Mucosa of rectum (tissue), 2 donors: ENCODE results near the gene ANTKMT.

Experiments
- H3K27ac ChIP-seq, 2 donors: one replicate each; pipeline ENCODE4 v1.7.0; 2013; ENCODE audit warnings: inconsistent platforms in 2 of 2, low read depth in 2 of 2, low read length in 2 of 2
- H3K27me3 ChIP-seq, 2 donors: one replicate each; pipeline ENCODE4 v1.7.0; 2013; ENCODE audit warnings: low read length in 2 of 2; ENCODE audit not compliant: control insufficient read depth in 2 of 2, insufficient read depth in 2 of 2
- H3K36me3 ChIP-seq, 2 donors: one replicate each; pipeline ENCODE4 v1.7.0; 2013; ENCODE audit warnings: low read length in 2 of 2; ENCODE audit not compliant: control insufficient read depth in 2 of 2, insufficient read depth in 2 of 2
- H3K4me1 ChIP-seq, 2 donors: one replicate each; pipeline ENCODE4 v1.7.0; 2013; ENCODE audit warnings: low read length in 2 of 2, mild to moderate bottlenecking in 1 of 2; ENCODE audit not compliant: control insufficient read depth in 2 of 2, insufficient read depth in 2 of 2
- H3K4me3 ChIP-seq, 2 donors: one replicate each; pipeline ENCODE4 v1.7.0; 2013; ENCODE audit warnings: low read length in 2 of 2
- H3K9ac ChIP-seq, 2 donors: one replicate each; pipeline ENCODE4 v1.7.0; 2013; ENCODE audit warnings: low read length in 2 of 2, low read depth in 1 of 2, mild to moderate bottlenecking in 1 of 2
- H3K9me3 ChIP-seq, 2 donors: one replicate each; pipeline ENCODE4 v1.7.0; 2013; ENCODE audit warnings: low read length in 2 of 2; ENCODE audit not compliant: control insufficient read depth in 2 of 2
- donor health status: healthy.
- donor health status: Normal muscosa, but diverticular disease.

ANTKMT gene, protein sequence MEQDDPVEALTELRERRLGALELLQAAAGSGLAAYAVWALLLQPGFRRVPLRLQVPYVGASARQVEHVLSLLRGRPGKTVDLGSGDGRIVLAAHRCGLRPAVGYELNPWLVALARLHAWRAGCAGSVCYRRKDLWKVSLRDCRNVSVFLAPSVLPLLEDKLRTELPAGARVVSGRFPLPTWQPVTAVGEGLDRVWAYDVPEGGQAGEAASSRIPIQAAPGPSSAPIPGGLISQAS

DNA sequence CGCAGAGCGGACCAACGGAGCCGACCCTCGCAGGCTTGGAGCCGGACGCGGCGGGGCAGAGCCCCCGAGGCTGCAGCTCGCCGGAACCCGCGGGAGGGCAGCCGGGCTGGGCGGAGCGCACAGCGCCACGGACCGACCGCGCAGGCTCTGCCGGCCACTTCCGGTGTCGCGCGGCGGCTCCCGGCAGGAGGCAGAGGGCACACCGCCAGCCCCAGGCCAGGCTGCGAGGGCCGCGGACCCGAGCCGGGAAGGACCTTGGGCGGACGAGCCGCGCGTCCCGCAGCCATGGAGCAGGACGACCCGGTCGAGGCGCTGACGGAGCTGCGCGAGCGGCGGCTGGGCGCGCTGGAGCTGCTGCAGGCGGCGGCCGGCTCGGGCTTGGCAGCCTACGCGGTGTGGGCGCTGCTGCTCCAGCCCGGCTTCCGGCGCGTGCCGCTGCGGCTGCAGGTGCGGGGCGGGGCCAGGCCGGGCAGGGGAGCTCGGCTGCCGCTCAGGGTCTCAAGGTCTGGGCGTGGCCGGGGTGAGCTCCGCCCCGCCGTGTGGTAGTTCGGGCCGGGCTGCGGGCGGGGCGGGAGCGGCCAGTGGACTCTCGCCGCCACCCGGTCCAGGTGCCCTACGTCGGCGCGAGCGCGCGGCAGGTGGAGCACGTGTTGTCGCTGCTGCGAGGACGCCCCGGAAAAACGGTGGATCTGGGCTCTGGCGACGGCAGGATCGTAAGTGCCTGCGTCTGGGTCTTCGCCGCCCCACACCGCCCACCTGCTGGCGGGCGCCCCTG is at the start of gene ANTKMT:
Gene ANTKMT (plus strand): TSS at position 157 of the 775 bp plus-strand sequence. CDS start 129 bp downstream, at position 286.
- Histone ChIP-seq H3K9ac (peak within 1 kb of the TSS; percentile 66 to 80), H3K27me3 (peaks cover 10 to 15% of the 10 kb centered on the region in 2 donors), H3K4me3 (peak within 1 kb of the TSS; percentile 77 to 80), H3K27ac (peak within 1 kb of the TSS; percentile 87 to 90), H3K4me1 (peaks cover 35 to 41% of the 10 kb centered on the region in 2 donors), H3K36me3 (no peaks in the 10 kb centered on the region), H3K9me3 (no peaks in the 10 kb centered on the region)

DNA sequence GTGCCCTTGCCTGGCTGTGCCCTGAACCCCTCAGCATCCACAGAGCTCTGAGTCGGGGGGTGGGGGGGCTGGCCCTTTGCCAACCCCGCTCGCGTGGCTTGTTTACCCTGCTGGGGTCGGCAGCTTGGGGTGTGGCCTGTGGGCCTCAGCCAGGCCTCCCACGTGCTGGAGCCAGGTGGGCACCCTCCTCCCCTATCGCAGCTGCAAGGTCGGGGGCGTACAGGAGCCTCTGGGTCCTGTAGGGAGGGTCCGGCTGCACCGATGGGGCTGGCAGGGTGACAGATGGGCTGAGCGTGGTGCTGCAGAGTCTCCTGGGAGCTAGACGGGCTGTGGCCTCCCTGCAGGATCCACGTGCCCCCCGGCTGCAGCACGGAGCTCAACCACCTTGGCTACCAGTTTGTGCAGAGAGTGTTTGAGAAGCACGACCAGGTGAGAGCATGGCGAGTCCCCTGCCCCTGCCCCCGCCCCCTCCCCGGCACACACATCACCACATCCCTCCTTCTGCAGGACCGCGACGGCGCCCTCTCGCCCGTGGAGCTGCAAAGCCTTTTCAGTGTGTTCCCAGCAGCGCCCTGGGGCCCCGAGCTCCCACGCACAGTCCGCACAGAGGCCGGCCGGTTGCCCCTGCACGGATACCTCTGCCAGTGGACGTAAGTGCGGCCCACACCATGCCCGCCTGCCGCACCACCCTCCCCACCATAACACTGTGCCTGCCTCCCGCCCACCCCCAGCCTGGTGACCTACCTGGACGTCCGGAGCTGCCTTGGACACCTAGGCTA is 49.4 kb upstream of the ANTKMT start:
- Histone ChIP-seq H3K9ac (no peak overlapping the region), H3K4me3 (no peak overlapping the region), H3K27me3 (no peaks in the 10 kb centered on the region), H3K4me1 (peaks cover 28 to 29% of the 10 kb centered on the region in 2 donors), H3K36me3 (peaks cover 30 to 37% of the 10 kb centered on the region in 2 donors), H3K27ac (no peak overlapping the region), H3K9me3 (no peaks in the 10 kb centered on the region)

DNA sequence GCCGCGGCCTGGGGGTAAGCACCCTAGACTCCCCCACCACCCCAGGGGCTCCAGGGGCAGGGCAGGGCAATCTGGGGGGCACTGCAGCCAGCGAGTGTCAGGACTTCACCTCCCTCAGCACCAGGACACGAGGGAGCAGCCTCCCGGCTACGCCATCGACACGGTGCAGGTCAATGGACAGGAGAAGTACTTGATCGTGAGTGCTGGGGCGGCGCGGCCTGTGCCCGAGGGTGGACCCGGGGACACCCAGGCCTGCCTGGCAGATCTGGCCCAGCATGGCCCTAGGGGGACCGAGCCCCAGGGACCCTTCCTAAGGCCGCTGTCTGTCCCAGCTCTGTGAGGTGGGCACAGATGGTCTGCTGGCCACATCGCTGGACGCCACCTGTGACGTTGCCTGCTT is 48.6 kb upstream of the ANTKMT start:
- peaks cover 34 to 35% of the 10 kb centered on the region in 2 donors for H3K4me1 ChIP-seq
- H3K27me3 ChIP-seq, result no peaks in the 10 kb centered on the region
- H3K36me3 ChIP-seq, result peaks cover 30 to 37% of the 10 kb centered on the region in 2 donors
- H3K4me3 ChIP-seq, result no peak overlapping the region
- no peak overlapping the region for H3K9ac ChIP-seq
- H3K9me3 ChIP-seq, result no peaks in the 10 kb centered on the region
- no peak overlapping the region for H3K27ac ChIP-seq

DNA sequence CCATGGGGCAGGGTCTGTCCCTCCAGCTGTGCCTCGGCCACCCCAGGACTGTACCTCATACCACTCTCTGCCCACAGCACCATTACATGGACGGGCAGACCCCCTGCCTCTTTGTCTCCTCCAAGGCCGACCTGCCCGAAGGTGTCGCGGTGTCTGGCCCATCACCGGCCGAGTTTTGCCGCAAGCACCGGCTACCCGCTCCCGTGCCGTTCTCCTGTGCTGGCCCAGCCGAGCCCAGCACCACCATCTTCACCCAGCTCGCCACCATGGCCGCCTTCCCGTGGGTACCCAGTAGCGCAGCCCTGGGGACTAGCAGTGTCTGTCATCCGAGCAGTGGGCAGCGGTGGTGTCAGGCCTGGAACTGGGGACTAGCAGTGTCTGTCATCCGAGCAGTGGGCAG is 48.1 kb upstream of the ANTKMT start:
- no peak overlapping the region for H3K9ac ChIP-seq
- H3K9me3 ChIP-seq, result no peaks in the 10 kb centered on the region
- peaks cover 30 to 37% of the 10 kb centered on the region in 2 donors for H3K36me3 ChIP-seq
- H3K27ac ChIP-seq, result no peak overlapping the region
- no peaks in the 10 kb centered on the region for H3K27me3 ChIP-seq
- no peak overlapping the region for H3K4me3 ChIP-seq
- peaks cover 32 to 34% of the 10 kb centered on the region in 2 donors for H3K4me1 ChIP-seq

DNA sequence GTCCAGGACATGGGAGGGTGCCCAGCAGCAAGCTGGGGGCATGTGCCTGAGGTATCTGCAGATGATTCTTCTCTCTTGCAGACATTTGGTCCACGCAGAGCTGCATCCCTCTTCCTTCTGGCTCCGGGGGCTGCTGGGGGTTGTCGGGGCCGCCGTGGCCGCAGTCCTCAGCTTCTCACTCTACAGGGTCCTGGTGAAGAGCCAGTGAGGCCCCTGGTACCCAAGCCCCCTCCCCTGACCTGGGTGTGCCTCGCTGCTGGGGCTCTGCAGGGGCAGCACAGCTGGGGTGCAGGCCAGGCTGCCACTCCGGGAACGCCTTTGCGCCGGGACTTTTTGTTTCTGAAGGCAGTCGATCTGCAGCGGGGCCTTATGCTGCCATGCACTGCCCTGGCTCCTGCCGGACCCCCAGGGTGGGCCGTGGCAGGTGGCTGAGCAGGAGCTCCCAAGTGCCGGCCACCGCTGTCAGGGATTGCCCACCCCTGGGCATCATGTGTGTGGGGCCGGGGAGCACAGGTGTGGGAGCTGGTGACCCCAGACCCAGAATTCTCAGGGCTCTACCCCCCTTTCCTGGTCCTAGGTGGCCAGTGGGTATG is 47.5 kb upstream of the ANTKMT start:
- Histone ChIP-seq H3K4me1 (peaks cover 32 to 34% of the 10 kb centered on the region in 2 donors), H3K9me3 (no peaks in the 10 kb centered on the region), H3K4me3 (no peak overlapping the region), H3K27ac (no peak overlapping the region), H3K36me3 (peaks cover 30 to 37% of the 10 kb centered on the region in 2 donors), H3K9ac (no peak overlapping the region), H3K27me3 (no peaks in the 10 kb centered on the region)

DNA sequence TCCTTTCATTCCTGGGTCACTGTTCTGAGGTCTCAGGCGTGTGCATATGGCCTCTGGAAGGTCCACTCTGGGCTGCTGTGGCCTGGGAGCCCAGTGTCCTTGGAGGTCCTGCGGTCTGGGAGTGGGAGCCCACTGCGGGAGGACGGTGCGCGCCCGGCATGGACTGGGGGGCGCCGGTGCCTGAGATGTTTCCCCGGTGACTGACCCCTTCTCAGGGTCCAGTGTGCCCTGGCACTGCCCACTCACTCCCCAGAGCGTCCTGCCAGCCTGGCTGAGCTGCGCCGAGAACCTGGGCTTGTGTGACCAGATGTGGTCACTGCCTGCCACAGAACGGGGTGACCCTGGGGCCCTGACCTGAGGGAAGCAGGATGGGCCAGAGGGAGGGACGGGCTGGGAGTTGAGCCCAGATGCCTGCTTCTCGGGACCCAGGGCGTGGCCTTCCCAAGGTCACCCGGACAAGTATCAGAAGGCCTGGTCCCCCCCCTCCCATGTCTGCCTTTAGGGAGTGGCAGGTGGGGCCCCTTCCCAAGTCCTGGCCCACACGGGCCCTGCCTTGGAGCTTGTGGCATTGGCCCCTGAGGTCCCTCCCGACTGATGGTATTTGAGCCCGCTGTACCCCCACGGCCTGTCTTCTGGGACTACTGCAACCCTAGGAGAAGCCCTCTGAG is 46.6 kb upstream of the ANTKMT start:
- Histone ChIP-seq H3K36me3 (peaks cover 30 to 35% of the 10 kb centered on the region in 2 donors), H3K9me3 (no peaks in the 10 kb centered on the region), H3K27me3 (no peaks in the 10 kb centered on the region), H3K27ac (no peak overlapping the region), H3K9ac (no peak overlapping the region), H3K4me3 (no peak overlapping the region), H3K4me1 (peaks cover 26 to 31% of the 10 kb centered on the region in 2 donors)

DNA sequence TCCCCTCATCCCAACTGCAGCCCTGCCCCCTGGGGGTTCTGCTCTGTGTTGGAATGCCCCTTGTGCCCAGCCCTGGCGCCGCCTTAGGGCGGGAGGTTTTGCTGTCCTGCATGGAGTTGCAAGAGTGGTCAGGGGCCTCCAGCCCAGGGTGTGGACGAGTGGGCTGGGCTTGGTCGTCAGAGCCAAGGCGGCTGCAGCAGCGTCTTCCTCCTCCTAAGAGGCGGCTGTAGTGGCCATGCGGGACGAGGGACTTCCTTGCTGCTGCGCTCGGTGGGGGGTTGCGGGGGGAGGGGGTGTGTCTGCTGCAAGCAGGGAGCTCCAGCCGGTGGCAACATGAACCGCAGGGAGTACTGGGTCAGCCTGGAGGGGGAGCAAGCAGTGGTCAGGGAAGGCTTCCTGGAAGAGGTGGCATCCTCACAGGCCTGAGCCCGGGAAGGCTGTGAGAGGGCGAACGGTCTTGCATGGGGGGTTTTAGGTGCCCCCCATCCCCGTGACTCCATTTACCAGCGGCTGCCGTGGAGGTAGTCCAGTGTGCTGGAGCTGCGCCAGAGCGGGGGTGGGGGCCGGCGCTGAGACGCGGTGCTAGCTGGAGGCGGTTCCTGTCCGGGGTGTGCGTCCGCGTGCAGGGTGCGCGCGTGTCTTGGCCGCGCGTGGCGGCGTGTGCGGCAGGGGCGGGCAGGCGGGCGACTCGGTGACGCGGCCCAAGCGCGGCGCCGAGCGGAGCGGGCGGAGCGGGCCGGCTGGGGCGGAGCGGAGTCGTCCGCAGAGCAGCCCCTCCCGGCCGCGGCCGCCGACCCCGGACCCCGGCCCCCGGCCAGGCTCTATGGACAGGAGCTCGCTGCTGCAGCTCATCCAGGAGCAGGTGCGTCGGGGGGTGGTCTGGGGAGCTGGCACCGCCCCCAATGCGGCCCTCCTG is 45.7 kb upstream of the ANTKMT start, which contains the start of gene RHBDL1:
Gene RHBDL1 (plus strand): TSS at position 704 of the 916 bp plus-strand sequence. CDS start 120 bp downstream, at position 824.
- Histone ChIP-seq H3K4me3 (peak within 1 kb of the TSS; percentile 50 to 60), H3K36me3 (peaks cover 26 to 28% of the 10 kb centered on the region in 2 donors), H3K27me3 (no peaks in the 10 kb centered on the region), H3K9me3 (no peaks in the 10 kb centered on the region), H3K4me1 (peaks cover 28 to 34% of the 10 kb centered on the region in 2 donors), H3K9ac (peak within 1 kb of the TSS in 1 of 2 donors; percentile 63), H3K27ac (no peak within 1 kb of the TSS)

DNA sequence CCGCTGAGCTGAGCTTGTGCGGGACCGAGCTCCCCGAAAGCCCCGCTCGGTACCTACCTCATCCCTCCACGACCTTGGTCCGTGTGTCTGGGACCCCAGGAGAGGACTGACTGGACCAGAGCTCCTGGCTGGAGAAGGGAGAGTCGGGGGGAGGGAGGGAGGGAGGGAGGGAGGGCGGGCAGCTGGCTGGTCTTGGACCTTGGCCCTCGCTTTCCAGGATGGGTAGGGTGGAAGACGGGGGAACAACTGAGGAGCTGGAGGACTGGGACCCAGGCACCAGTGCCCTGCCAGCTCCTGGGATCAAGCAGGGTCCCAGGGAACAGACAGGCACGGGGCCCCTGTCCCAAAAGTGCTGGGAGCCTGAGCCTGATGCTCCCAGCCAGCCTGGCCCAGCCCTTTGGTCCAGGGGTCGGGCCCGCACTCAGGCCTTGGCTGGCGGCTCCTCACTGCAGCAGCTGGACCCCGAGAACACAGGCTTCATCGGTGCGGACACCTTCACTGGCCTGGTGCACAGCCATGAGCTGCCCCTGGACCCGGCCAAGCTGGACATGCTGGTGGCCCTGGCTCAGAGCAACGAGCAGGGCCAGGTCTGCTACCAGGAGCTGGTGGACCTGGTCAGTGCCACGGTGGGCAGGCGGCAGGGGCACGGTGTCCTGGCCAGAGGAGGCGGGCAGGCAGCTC is 44.9 kb upstream of the ANTKMT start:
- H3K9me3 ChIP-seq, result no peaks in the 10 kb centered on the region
- peak overlapping the region in 1 of 2 donors; percentile 63 for H3K9ac ChIP-seq
- H3K27me3 ChIP-seq, result no peaks in the 10 kb centered on the region
- H3K4me1 ChIP-seq, result peaks cover 31 to 36% of the 10 kb centered on the region in 2 donors
- H3K4me3 ChIP-seq, result peak overlapping the region; percentile 35 to 48
- H3K27ac ChIP-seq, result no peak overlapping the region
- H3K36me3 ChIP-seq, result peaks cover 19 to 21% of the 10 kb centered on the region in 2 donors
